Middle frontal gyrus (tissue), 1 donor: ENCODE measurements around the gene SLC6A12.
"Not testable (repeated sequence)": the region's sequence is repeated elsewhere in the genome, so short reads cannot be mapped to it uniquely, and the experiment has no call there.

Experiments
- DNase-seq: peaks from one replicate; pipeline ENCODE4 v3.0.0-alpha.2; 2015; ENCODE audit warnings: low spot score; ENCODE audit errors: extremely low spot score

Gene SLC6A12

DNA sequence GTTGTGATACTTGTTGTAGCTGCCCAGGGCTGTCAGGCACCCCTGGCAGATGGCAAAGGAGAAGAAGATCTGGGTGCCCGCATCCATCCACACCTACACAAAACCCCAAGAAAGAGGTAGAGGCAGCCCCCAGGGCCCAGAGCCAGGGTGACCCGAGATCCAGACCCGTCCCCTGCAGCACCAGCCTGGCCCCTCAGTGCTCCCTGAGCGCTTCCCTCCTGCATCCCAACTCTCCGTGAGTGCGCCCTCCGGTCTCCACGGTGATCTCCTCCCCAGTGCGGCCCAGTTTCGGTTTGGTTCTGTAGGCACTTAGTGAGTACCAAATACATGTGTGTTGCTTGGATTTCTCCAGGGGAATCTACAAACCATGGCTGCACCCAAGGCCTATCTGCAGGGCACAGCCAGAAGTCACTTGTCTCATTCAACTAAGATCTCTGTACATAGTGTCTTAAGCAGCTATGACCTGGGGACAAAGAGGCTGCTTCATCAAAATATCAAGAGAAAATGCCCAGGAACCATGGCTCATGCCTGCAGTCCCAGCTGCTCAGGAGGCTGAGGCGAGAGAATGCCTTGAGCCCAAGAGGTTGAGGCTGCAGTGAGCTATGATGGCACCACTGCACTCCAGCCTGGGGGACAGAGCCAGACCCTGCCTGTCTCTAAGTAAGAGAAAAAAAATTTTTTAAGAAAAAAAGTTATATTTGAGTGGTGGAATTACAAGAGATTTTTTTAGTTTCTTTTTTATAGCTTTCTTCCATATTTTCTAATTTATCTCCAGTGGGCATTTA lies 15.9 kb downstream of the SLC6A12 start:
- no peak for DNase-seq

- no peak for DNase-seq
These were observed 16.6 kb downstream of the SLC6A12 start for GRCh38 chr12:197347-197746.

- DNase-seq = no peak
These were observed 17.5 kb downstream of the SLC6A12 start for GRCh38 chr12:196436-196835.

GRCh38 chr12:195951-196350 lies 18.0 kb downstream of the SLC6A12 start:
- no peak for DNase-seq

DNA sequence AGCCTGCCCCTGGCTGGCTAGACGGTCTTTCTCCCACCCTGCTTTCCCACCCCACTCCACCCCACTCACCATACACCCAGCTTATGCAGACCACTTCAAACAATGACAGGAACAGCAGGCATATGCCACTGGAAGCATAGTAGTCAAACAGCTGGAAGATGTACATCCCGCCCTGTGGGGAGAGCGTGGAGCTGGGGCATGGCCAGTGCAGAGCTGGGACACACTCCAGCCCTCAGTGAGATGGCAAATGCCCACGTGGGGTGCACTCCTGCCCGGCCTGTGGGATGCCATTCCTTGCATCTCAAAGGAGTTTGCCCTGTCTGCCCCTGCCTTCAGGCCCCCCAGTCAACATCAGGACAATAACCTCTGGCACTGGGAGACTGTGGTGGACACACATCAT lies 18.8 kb downstream of the SLC6A12 start:
- no peak for DNase-seq

GRCh38 chr12:194276-194675 lies 19.7 kb downstream of the SLC6A12 start:
- no peak for DNase-seq

GRCh38 chr12:193261-193660 lies 20.7 kb downstream of the SLC6A12 start:
- no peak for DNase-seq

- no peak for DNase-seq
These were observed 22.4 kb downstream of the SLC6A12 start for GRCh38 chr12:191541-191940.

GRCh38 chr12:190881-191280 lies 23.1 kb downstream of the SLC6A12 start:
- DNase-seq = no peak

- no peak for DNase-seq
These were observed 24.4 kb downstream of the SLC6A12 start for GRCh38 chr12:189622-189962.

DNA sequence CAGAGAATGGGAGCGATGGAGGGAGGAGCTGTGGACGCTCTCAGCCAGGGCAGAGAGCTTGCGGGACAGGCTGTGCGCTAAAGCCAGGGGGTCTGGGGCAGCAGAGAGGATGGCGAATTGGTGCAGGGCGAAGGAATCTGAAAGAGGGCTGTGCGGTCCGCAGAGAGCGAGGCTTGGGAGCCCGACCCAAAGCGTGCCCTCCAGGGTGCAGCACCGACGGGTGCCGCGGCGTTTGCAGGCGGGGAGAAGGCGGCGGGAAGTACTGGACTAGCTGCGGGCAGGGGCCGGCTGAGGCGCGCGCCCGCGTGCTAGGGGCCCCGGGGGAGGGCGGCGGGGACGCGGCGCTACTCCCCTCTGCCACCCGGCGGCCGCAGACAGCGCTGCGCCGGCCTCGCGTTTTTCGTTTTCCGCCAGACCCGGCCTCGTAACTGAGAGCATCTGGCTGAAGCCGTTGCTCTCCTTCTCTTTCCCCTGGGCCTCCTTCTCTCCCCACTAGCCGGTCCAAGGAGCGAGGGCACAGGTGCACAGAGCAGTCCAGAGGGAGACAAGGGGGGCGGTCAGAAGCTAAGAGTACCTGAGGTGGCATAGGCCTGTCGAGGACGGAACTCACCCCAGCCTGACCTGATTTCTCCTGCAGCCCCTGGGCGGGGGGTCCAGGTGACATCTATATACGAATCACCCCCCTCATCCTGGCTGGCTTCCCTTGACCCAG lies 24.9 kb downstream of the SLC6A12 start:
- DNase-seq = peak; percentile 52

DNA sequence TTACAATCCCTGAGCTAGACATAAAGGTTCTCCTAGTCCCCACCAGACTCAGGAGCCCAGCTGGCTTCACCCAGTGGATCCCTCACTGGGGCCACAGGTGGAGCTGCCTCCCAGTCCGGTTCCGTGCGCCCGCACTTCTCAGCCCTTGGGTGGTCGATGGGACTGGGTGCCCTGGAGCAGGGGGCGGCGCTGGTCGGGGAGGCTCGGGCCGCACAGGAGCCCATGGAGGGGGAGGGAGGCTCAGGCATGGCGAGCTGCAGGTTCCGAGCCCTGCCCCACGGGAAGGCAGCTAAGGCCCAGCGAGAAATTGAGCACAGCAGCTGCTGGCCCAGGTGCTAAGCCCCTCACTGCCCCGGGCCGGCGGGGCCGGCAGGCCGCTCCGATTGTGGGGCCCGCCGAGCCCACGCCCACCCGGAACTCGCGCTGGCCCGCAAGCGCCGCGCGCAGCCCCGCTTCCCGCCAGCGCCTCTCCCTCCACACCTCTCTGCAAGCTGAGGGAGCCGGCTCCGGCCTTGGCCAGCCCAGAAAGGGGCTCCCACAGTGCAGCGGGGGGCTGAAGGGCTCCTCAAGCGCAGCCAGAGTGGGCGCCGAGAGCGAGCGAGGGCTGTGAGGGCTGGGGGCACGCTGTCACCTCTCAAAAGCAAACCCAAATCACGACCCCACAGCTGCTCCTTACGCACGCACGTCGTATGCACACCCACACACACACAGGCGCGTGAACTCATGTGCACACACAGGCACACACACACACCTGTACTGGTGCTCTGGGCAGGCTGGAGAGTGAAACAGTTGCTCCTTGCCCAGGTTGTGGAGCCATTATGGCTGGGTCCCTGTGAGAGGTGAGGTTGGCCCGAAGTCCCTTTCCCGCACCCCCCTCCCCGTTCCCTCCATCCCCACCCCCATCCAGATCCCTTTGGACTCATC lies 25.7 kb downstream of the SLC6A12 start:
- not testable (repeated sequence) for DNase-seq

DNA sequence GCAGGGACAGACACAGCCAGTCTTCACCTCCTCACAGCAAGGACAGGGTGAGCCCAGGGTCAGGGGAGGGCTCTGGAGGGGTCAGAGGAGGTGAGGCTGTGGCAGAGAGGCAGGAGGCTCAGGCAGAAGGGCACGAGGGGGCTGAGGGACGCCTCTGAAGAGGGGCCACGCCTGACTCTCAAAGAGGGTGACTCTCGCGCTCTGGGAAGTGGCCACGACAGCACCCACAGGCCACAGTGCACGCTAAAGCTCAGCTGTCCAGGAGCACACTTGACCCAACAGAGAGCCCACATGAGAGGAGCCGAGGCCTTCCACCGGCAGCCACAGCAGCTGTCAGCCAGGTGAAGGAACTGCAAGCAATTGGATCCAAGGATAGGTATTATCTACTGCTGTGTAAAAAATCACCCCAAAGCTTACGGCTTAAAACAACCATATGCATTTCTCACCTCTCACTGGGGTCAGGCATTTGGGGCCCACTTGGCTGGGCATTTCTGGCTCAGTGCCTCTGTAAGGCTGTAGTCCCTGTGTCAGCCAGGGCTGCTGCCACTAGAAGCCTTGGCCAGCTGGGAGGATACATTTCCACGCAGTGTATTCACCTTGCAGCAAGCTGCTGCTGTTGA lies 27.8 kb downstream of the SLC6A12 start:
- no peak for DNase-seq

DNA sequence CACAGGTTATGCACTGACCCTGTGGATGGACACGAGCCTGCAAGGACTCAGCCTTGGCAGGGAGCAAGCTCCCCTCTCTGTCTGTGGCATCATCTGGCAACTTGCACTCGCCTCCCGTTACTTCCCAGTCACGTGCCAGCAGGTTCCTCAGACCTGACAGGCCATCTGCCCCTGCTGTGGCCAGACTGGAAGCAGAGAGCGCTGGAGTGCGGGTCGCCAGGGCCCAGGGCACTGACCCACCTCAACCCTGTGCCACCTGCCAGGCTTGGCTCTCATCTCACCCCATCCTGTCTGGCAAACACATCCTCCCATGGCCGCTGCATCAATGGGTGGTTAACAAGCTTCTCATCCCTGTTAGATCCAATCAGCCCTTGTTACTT lies 28.4 kb downstream of the SLC6A12 start:
- no peak for DNase-seq

GRCh38 chr12:184811-185575 lies 29.0 kb downstream of the SLC6A12 start:
- DNase-seq = no peak

DNA sequence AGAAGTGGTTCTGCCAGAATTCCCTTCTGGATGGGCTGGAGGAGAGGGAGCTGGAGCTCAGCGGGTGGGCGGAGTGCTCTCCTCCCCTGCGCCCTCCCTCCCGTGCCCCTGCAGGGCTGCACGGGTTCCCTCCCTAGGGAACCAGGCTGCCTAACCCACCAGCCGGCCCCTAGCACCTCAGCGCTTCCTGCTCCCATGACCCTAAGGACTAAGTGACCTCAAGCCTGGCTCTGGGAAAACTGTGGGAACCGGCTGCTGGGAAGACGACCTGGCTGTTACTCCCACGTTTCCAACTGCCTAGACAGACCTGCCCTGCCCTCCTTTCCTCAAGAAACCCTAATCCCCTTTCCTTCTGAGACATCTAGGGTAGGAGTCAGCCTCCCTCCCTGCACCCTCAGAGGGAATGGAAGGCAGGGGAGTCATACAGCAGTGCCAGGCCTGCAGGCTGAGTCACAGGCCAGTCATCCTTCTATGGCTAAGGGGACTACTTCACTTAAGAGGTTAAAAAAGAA lies 31.5 kb downstream of the SLC6A12 start:
- no peak for DNase-seq

GRCh38 chr12:181921-182320 lies 32.0 kb downstream of the SLC6A12 start:
- no peak for DNase-seq

DNA sequence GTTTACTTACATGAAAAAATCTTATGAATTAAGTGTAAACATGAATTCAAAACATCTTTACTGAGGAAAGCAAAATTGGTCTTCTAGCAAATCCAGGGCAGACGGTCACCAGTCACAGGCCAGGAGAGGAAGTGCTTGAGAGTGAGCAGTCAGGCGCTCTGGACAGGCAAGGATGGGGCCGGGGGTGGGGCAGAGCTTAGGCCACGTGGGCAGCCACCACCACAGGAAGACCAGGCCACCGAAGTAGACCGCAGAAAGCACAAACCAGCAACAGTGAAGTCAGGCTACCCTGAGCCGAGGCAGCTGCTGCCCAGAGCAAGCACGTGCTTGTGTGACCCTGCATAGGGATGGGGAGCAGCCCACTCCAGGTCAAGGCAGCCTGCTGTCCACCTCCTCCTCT lies 33.5 kb downstream of the SLC6A12 start:
- DNase-seq = no peak

DNA sequence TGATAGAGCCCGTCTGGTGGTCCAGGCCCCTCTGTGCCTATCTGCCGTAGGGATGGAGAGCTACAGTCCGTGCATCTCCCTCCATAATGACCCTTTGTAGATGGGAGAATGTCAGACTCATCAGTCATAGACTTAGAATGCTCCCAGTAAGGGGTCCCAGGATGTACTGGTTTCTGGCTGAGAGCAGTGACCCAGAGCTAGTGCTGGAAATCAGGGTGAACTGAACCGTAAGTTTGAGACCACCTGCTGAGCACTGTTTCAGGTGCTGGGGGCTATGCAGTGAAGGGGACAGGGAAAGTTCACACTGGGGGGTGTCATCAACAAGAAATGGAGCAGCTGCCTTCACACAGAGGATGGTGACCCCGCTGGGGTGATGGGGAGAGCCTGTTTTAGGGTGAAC lies 34.1 kb downstream of the SLC6A12 start:
- DNase-seq = no peak

DNA sequence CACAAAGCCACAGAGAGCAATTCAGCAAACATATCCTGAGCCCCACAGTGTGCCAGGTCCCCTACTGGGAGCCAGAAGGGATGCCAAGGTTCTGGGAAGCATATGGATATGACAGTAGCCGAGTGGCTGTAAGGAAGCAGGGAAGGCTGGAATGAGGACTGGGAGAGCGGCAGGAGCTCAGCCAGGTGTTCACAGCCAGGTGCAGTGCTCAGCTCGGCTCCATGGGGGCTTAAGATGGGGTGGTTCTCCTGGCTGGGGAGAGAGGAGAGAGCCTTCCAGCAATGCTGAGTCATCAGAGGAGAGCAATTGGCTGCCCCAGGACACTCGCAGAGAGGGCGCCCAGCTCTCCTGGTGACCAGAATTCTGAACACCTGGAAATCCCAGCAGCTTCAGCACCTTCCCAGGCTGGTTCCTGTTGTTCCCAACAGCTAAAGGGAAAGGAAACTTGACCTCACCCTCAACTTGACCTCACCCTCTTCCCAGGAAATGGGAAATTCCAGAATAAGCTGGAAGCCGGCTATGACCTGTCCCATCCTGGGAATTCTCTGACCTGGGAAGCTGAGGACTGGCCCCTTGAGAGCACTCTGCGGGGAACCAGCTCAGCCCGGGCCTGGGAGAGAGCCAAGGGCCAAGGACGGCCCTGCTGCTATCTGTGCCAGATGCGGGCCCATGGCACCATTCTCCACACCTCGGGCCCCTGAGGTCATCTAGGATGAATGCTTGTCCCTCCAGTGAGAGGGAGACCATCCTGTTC lies 34.6 kb downstream of the SLC6A12 start:
- DNase-seq = no peak
